Testis (tissue), 3 donors: ENCODE measurements around the gene CDK15. TPM values are rescaled to one million over a fixed set of nuclear protein-coding genes. Genes with fewer than 3 reads are reported as not detected.

Source experiments
- DNase-seq: peaks from one replicate; pipeline ENCODE4 v3.0.0-alpha.2; 2019
- H3K27ac ChIP-seq, 2 donors: fragments of 200-600 bp; sonication (generic); one replicate each; pipeline ENCODE4 v1.5.1; 2019
- H3K27me3 ChIP-seq: fragments of 200-600 bp; sonication (generic); one replicate; pipeline ENCODE4 v1.5.1; 2019
- H3K36me3 ChIP-seq: fragments of 200-600 bp; sonication (generic); one replicate; pipeline ENCODE4 v1.5.1; 2017; ENCODE audit warnings: low read depth; ENCODE audit errors: missing control alignments
- H3K4me1 ChIP-seq: fragments of 200-600 bp; sonication (generic); one replicate; pipeline ENCODE4 v1.5.1; 2019
- H3K4me3 ChIP-seq, 2 donors: fragments of 200-600 bp; sonication (generic); one replicate each; pipeline ENCODE4 v1.5.1; 2017 to 2019
- H3K9me3 ChIP-seq: fragments of 200-600 bp; sonication (generic); one replicate; pipeline ENCODE4 v1.5.1; 2017
- CTCF ChIP-seq, 3 experiments: fragments of 450-650 bp in 2 of 3; fragments of 200-600 bp in 1 of 3; sonication (generic) in 1 of 3; IDR thresholded peaks; one replicate each; pipeline ENCODE4 v1.5.1; 2016 to 2019; ENCODE audit warnings: antibody characterized with exemption in 3 of 3, mild to moderate bottlenecking in 2 of 3, moderate library complexity in 1 of 3
- POLR2A ChIP-seq: fragments of 450-650 bp; IDR thresholded peaks from one replicate; pipeline ENCODE4 v1.6.1; 2017; ENCODE audit warnings: antibody characterized with exemption, mild to moderate bottlenecking, moderate library complexity
- WGBS, 2 donors: methylation state at CpG; one replicate each; pipeline ENCODE4 v1.1.5; 2018; 5-methylcytosine and 5-hydroxymethylcytosine counted together
- intact Hi-C: fragments of 100-400 bp; cut with DNase I; formaldehyde crosslinking; loops from one replicate; pipeline ENCODE4 v1.15.1; 2023; ENCODE audit warnings: low total_unique reads
- polyA plus RNA-seq: library from polyadenylated mRNA; stranded (reverse); fragments of 350-450 nt; fragmentation: Illumina TruSeq; extraction: RNeasy Lipid Tissue Mini Kit (QIAGEN cat#74804); gene quantifications from one replicate; pipeline ENCODE4 v1.2.3, GENCODE V29; 2014; ENCODE audit warnings: low read depth, low replicate concordance; ENCODE audit not compliant: insufficient read depth
- total RNA-seq, 2 donors: library from RNA; depleted of rRNA; stranded (reverse); fragments of >200 nt; gene quantifications; one replicate each; pipeline ENCODE4 v1.2.3, GENCODE V29; 2016

CDK15 gene
- total and polyA plus RNA-seq, 3 donors from 2014 or later, result 1.8 to 6.3 (median 5.6) TPM

DNA sequence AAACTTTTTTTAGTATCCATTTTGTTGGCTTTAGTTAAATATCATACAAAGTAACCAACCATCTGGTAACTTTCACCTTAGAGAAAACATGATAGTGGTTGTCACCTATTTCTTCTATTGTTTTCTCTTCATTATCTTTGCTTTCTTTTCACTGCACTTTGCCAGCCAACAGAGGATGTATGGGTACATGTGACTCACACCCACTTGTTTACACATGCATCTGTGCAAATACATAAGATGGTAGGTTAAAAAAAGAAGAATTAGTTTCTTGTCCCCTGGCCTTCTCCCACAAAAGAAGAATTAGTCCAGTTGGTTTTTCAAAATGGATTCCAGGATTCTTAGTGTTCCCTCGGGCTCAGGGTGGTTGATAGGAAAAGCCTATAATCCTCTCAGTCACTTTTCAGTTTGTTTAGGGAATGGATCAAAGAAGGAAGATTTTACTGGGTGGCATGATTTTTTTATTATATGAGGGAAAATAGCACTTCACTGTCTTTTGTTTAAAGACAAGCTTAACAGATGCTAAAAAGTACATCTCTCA, 46.6 kb downstream of the CDK15 start:
- Histone ChIP-seq H3K27ac (no peak overlapping the region), H3K4me3 (no peak overlapping the region), H3K36me3 (no peaks in the 10 kb centered on the region), H3K4me1 (no peaks in the 10 kb centered on the region), H3K9me3 (no peaks in the 10 kb centered on the region), H3K27me3 (no peaks in the 10 kb centered on the region)
- intact Hi-C loops, result no loop called here
- TF ChIP-seq POLR2A (no peak), CTCF (IDR thresholded peaks at IDR 0.05) (no peak)
- 93 to 94% methylated on average over 1 of the region's 1 CpG for WGBS, 2 donors
- no peak for DNase-seq

DNA sequence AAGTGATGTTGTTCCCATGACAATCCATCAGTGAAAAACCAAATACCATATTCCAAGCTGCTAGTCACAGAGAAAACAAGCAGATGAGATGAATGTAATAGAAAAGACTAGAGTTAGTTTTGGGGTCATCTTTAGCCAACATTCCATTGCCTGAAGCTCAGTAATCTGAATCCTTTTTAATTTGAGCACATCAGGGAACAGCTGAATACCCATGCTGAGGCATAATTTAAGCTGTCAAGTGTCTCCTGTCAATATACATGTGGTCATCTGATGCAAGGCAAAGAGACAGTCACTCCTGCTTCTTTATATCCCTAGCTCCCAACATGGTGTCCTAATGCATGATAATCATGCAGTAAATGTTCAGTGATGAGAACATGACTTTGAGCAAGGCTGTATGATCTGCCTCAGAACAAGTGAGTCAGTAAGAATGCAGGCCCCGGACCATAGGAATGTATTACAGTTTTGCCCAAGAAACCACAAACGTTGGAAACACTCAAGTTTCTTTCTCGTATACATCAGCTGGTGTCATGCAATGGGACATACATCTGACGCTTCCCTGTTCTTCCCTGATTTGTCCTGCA, 48.0 kb downstream of the CDK15 start:
- intact Hi-C loops, result no loop called here

GRCh38 chr2:201854841-201855240, 48.5 kb downstream of the CDK15 start:
- TF ChIP-seq CTCF (IDR thresholded peaks at IDR 0.05) (no peak), POLR2A (no peak)
- Histone ChIP-seq H3K4me1 (no peaks in the 10 kb centered on the region), H3K27ac (no peak overlapping the region), H3K4me3 (no peak overlapping the region), H3K27me3 (no peaks in the 10 kb centered on the region), H3K9me3 (no peaks in the 10 kb centered on the region), H3K36me3 (no peaks in the 10 kb centered on the region)
- WGBS, 2 donors, result 93 to 98% methylated on average over 4 of the region's 4 CpGs
- DNase-seq, result no peak
- intact Hi-C loops, result no loop called here

More for the DNA sequence above, 48.0 kb downstream of the CDK15 start:
- Histone ChIP-seq H3K36me3 (no peaks in the 10 kb centered on the region), H3K27me3 (no peaks in the 10 kb centered on the region), H3K9me3 (no peaks in the 10 kb centered on the region), H3K4me1 (no peaks in the 10 kb centered on the region), H3K27ac (no peak overlapping the region), H3K4me3 (no peak overlapping the region)
- WGBS, 2 donors, result 89 to 91% methylated on average over 4 of the region's 4 CpGs
- TF ChIP-seq CTCF (IDR thresholded peaks at IDR 0.05) (no peak), POLR2A (no peak)
- DNase-seq, result no peak

- Histone ChIP-seq H3K9me3 (no peaks in the 10 kb centered on the region), H3K4me1 (no peaks in the 10 kb centered on the region), H3K27me3 (no peaks in the 10 kb centered on the region), H3K4me3 (no peak overlapping the region), H3K27ac (no peak overlapping the region), H3K36me3 (no peaks in the 10 kb centered on the region)
- TF ChIP-seq CTCF (IDR thresholded peaks at IDR 0.05) (no peak), POLR2A (no peak)
- WGBS, 2 donors, result 80 to 90% methylated on average over 3 of the region's 3 CpGs
- DNase-seq, result no peak
- intact Hi-C loops, result no loop called here
Measured at GRCh38 chr2:201855356-201855755, 49.0 kb downstream of the CDK15 start.

DNA sequence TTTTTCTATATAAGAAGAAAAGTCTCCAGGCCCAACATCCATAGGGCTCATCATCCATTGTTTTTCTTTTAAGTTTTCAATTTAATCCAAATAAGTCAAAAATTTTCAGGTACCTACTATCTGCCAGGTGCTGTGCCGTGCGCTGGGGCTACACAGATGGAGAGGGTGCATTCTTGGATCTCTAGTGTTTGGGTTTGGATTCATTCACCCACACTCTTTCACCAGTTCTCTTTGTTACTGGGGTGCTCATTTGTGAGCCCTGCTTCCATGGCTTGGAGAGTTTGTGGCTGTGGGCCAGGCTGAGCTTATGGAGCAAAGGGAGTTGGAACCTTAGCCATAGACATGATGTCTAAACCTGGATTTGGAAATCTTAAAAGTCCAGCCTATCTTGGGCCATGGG, 51.0 kb downstream of the CDK15 start:
- WGBS, 2 donors, result 87 to 95% methylated on average over 2 of the region's 2 CpGs
- DNase-seq, result no peak
- intact Hi-C loops, result no loop called here
- Histone ChIP-seq H3K36me3 (no peaks in the 10 kb centered on the region), H3K9me3 (no peaks in the 10 kb centered on the region), H3K4me3 (no peak overlapping the region), H3K27ac (no peak overlapping the region), H3K27me3 (no peaks in the 10 kb centered on the region), H3K4me1 (no peaks in the 10 kb centered on the region)
- TF ChIP-seq POLR2A, result no peak
- no peak for TF ChIP-seq CTCF (IDR thresholded peaks at IDR 0.05)
